NCI-H524 treated with DMSO at 0.1 percent for 48 hours (cell line): ENCODE measurements around the gene RNF113B.

Experiments used
- DNase-seq: peaks from one replicate; lab custom pipeline; 2025; lab: John Stamatoyannopoulos, UW

RNF113B gene

GRCh38 chr13:98203646-98204326 lies 26.7 kb upstream of the RNF113B start:
- DNase-seq: peak; percentile 30

- no peak for DNase-seq
These were observed 24.9 kb upstream of the RNF113B start for GRCh38 chr13:98201984-98202383.

- DNase-seq: no peak
These were observed 24.1 kb upstream of the RNF113B start for GRCh38 chr13:98201189-98201588.

GRCh38 chr13:98200211-98200878 lies 23.3 kb upstream of the RNF113B start:
- no peak for DNase-seq

- DNase-seq: no peak
These were observed 22.4 kb upstream of the RNF113B start for GRCh38 chr13:98199480-98199879.

- DNase-seq: no peak
These were observed 21.6 kb upstream of the RNF113B start for GRCh38 chr13:98198683-98199082.

- DNase-seq: no peak
These were observed 18.2 kb upstream of the RNF113B start for GRCh38 chr13:98195054-98195791.

GRCh38 chr13:98192008-98192407 lies 14.9 kb upstream of the RNF113B start:
- DNase-seq: no peak

- DNase-seq: no peak
These were observed 13.9 kb upstream of the RNF113B start for GRCh38 chr13:98190889-98191444.

- no peak for DNase-seq
These were observed 12.9 kb upstream of the RNF113B start for GRCh38 chr13:98189841-98190505.

GRCh38 chr13:98188544-98189166 lies 11.6 kb upstream of the RNF113B start:
- DNase-seq: no peak

- no peak for DNase-seq
These were observed 10.8 kb upstream of the RNF113B start for GRCh38 chr13:98187965-98188261.

GRCh38 chr13:98187155-98187964 lies 10.3 kb upstream of the RNF113B start:
- peak; percentile 16 for DNase-seq

GRCh38 chr13:98184792-98185191 lies 7.7 kb upstream of the RNF113B start:
- DNase-seq: no peak

GRCh38 chr13:98182589-98182988 lies 5.5 kb upstream of the RNF113B start:
- no peak for DNase-seq

GRCh38 chr13:98182153-98182552 lies 5.1 kb upstream of the RNF113B start:
- no peak for DNase-seq

- no peak for DNase-seq
These were observed 4.2 kb upstream of the RNF113B start for GRCh38 chr13:98181111-98181815.

- no peak for DNase-seq
These were observed 3.0 kb upstream of the RNF113B start for GRCh38 chr13:98180092-98180491.

- no peak for DNase-seq
These were observed 1.2 kb downstream of the RNF113B start for GRCh38 chr13:98175823-98176222.

- no peak for DNase-seq
These were observed 2.0 kb downstream of the RNF113B start for GRCh38 chr13:98175043-98175442.
